GM23338 (cell line): Measurements from ENCODE around the gene AIRE. TPM values are rescaled to one million over a fixed set of nuclear protein-coding genes. Genes with fewer than 3 reads are reported as not detected.

Source experiments
- ATAC-seq: fragments of 200-7000 bp; cut with Tn5 transposase; 3 replicates; pipeline ENCODE4 v1.9.1; 2020
- DNase-seq: peaks from one replicate; pipeline ENCODE4 v3.0.0-alpha.2; 2015; ENCODE audit warnings: low spot score
- H2AFZ ChIP-seq: fragments of 200-600 bp; sonication (generic); 2 replicates; pipeline ENCODE4 v1.8.0; 2016; ENCODE audit warnings: antibody characterized with exemption, mild to moderate bottlenecking, moderate library complexity
- H3F3A ChIP-seq: fragments of 200-600 bp; sonication (generic); replicated peaks from 2 replicates; pipeline ENCODE4 v1.8.0; 2017; ENCODE audit warnings: antibody characterized with exemption, mixed run types, low read depth
- H3K27ac ChIP-seq: fragments of 200-600 bp; sonication (generic); 2 replicates; pipeline ENCODE4 v1.6.1; 2016; ENCODE audit warnings: low read depth
- H3K27me3 ChIP-seq: fragments of 200-600 bp; sonication (generic); 2 replicates; pipeline ENCODE4 v1.8.0; 2016; ENCODE audit warnings: mild to moderate bottlenecking, mixed run types, moderate library complexity; ENCODE audit not compliant: insufficient read depth
- H3K36me3 ChIP-seq: fragments of 200-600 bp; sonication (generic); 2 replicates; pipeline ENCODE4 v1.8.0; 2016; ENCODE audit warnings: mild to moderate bottlenecking; ENCODE audit not compliant: insufficient read depth
- H3K4me1 ChIP-seq: fragments of 200-600 bp; sonication (generic); 2 replicates; pipeline ENCODE4 v1.8.0; 2016; ENCODE audit warnings: mild to moderate bottlenecking, moderate library complexity; ENCODE audit not compliant: insufficient read depth
- H3K4me2 ChIP-seq: fragments of 200-600 bp; sonication (generic); 2 replicates; pipeline ENCODE4 v1.7.1; 2017; ENCODE audit warnings: mixed run types
- H3K4me3 ChIP-seq: fragments of 200-600 bp; sonication (generic); 2 replicates; pipeline ENCODE4 v1.6.1; 2016; ENCODE audit warnings: mixed run types
- H3K79me2 ChIP-seq: fragments of 200-600 bp; sonication (generic); replicated peaks from 2 replicates; pipeline ENCODE4 v1.8.0; 2017; ENCODE audit warnings: mild to moderate bottlenecking; ENCODE audit not compliant: insufficient read depth
- H3K9me2 ChIP-seq: fragments of 200-600 bp; sonication (generic); 2 replicates; pipeline ENCODE4 v1.8.0; 2017; ENCODE audit not compliant: insufficient read depth
- H4K20me1 ChIP-seq: fragments of 200-600 bp; sonication (generic); replicated peaks from 2 replicates; pipeline ENCODE4 v1.8.0; 2017; ENCODE audit warnings: mild to moderate bottlenecking; ENCODE audit not compliant: insufficient read depth
- H3K27ac Mint-ChIP-seq: 2 replicates; pipeline ENCODE4 v1.8.0; 2020; ENCODE audit warnings: inconsistent platforms, mild to moderate bottlenecking, moderate library complexity, mixed read lengths
- H3K27me3 Mint-ChIP-seq: 3 replicates; pipeline ENCODE4 v1.8.0; 2022; ENCODE audit warnings: low read depth, mild to moderate bottlenecking, moderate library complexity, mixed read lengths, inconsistent platforms; ENCODE audit not compliant: insufficient read depth, poor library complexity
- H3K36me3 Mint-ChIP-seq: 3 replicates; pipeline ENCODE4 v1.8.0; 2021; ENCODE audit warnings: low read depth, mild to moderate bottlenecking, inconsistent platforms, moderate library complexity, mixed read lengths
- H3K4me1 Mint-ChIP-seq: 3 replicates; pipeline ENCODE4 v1.8.0; 2020; ENCODE audit warnings: mild to moderate bottlenecking, inconsistent platforms, mixed read lengths
- H3K4me3 Mint-ChIP-seq: 3 replicates; pipeline ENCODE4 v1.8.0; 2021; ENCODE audit warnings: moderate library complexity, mild to moderate bottlenecking, inconsistent platforms, mixed read lengths
- H3K9me3 Mint-ChIP-seq: 3 replicates; pipeline ENCODE4 v1.8.0; 2020; ENCODE audit warnings: moderate library complexity, mild to moderate bottlenecking, inconsistent platforms, mixed read lengths
- CREB1 ChIP-seq: fragments of 250-450 bp; sonication (Bioruptor Pico); IDR thresholded peaks from 2 replicates; pipeline ENCODE4 v1.5.0; 2020; ENCODE audit warnings: low read depth, mild to moderate bottlenecking, moderate library complexity
- CTCF ChIP-seq, 2 experiments: fragments of 200-600 bp in 1 of 2; sonication (generic) in 1 of 2; conservative IDR thresholded peaks; 2 replicates each; pipeline versions ENCODE4 v1.5.1 to v1.6.1; 2016 to 2017; ENCODE audit warnings: antibody characterized with exemption in 2 of 2, low read depth in 2 of 2, mild to moderate bottlenecking in 2 of 2, moderate library complexity in 1 of 2
- ETS1 ChIP-seq: IDR thresholded peaks from 2 replicates; pipeline ENCODE4 v1.6.1; 2016; ENCODE audit warnings: antibody characterized with exemption
- EZH2 ChIP-seq: fragments of 200-600 bp; sonication (generic); IDR thresholded peaks from one replicate; pipeline ENCODE4 v1.8.0; 2017; ENCODE audit warnings: antibody characterized with exemption, mild to moderate bottlenecking, low read depth; ENCODE audit not compliant: unreplicated experiment
- EZH2phosphoT487 ChIP-seq: fragments of 200-600 bp; sonication (generic); IDR thresholded peaks from one replicate; pipeline ENCODE4 v1.8.1; 2018; ENCODE audit warnings: antibody characterized with exemption; ENCODE audit not compliant: unreplicated experiment
- JUNB ChIP-seq: IDR thresholded peaks from one replicate; pipeline ENCODE4 v1.6.1; 2016; ENCODE audit warnings: antibody characterized with exemption; ENCODE audit not compliant: unreplicated experiment
- NANOG ChIP-seq: IDR thresholded peaks from 2 replicates; pipeline ENCODE4 v1.6.1; 2016; ENCODE audit warnings: antibody characterized with exemption, borderline replicate concordance
- POLR2AphosphoS5 ChIP-seq: IDR thresholded peaks from 2 replicates; pipeline ENCODE4 v1.6.1; 2016; ENCODE audit warnings: antibody characterized with exemption, low read depth
- STAT1 ChIP-seq: IDR thresholded peaks from one replicate; pipeline ENCODE4 v1.6.1; 2016; ENCODE audit warnings: antibody characterized with exemption; ENCODE audit not compliant: unreplicated experiment
- ZNF114 ChIP-seq: fragments of 250-450 bp; sonication (Bioruptor Pico); IDR thresholded peaks from 2 replicates; pipeline ENCODE4 v1.5.0; 2020; ENCODE audit warnings: mild to moderate bottlenecking, moderate library complexity
- ZNF331 ChIP-seq: fragments of 250-450 bp; sonication (Bioruptor Pico); IDR thresholded peaks from 2 replicates; pipeline ENCODE4 v1.5.0; 2020; ENCODE audit warnings: low read depth, mild to moderate bottlenecking, moderate library complexity
- ZNF462 ChIP-seq: fragments of 250-450 bp; sonication (Bioruptor Pico); IDR thresholded peaks from 2 replicates; pipeline ENCODE4 v1.5.0; 2020; ENCODE audit warnings: mild to moderate bottlenecking, moderate library complexity
- polyA plus RNA-seq: library from polyadenylated mRNA; unstranded; fragments of >200 nt; fragmentation: Nextera tagmentation; extraction: Ambion mirVana; gene quantifications from 2 replicates; pipeline ENCODE4 v1.2.1, GENCODE V29; 2016
- total RNA-seq: library from RNA; depleted of rRNA; stranded (reverse); fragments of >200 nt; shearing (Covaris generic); gene quantifications from 2 replicates; pipeline ENCODE4 v1.2.3, GENCODE V29; 2014

Gene AIRE
- total and polyA plus RNA-seq, 2 experiments from 2014 or later = 0.10 TPM; not detected in 1

GRCh38 chr21:44261675-44262295 lies 23.9 kb upstream of the AIRE start, which contains the start of gene DNMT3L:
DNMT3L (minus strand) TSS chr21:44261897; CDS start chr21:44261259, 638 bp downstream.
- Mint-ChIP-seq H3K4me1 (peaks cover 4% of the 10 kb centered on the region; the same call in 2 of the 3 replicates), H3K9me3 (no peaks in the 10 kb centered on the region), H3K27ac (no peak within 1 kb of the TSS), H3K36me3 (no peaks in the 10 kb centered on the region), H3K27me3 (peaks cover 4% of the 10 kb centered on the region), H3K4me3 (no peak within 1 kb of the TSS)
- Histone ChIP-seq H4K20me1 (no peaks in the 10 kb centered on the region), H2AFZ (no peak within 1 kb of the TSS), H3K9me2 (no peaks in the 10 kb centered on the region), H3F3A (no peaks in the 10 kb centered on the region), H3K4me3 (no peak within 1 kb of the TSS), H3K27me3 (no peaks in the 10 kb centered on the region), H3K4me2 (no peak within 1 kb of the TSS), H3K79me2 (no peaks in the 10 kb centered on the region), H3K36me3 (no peaks in the 10 kb centered on the region), H3K27ac (no peak within 1 kb of the TSS), H3K4me1 (no peaks in the 10 kb centered on the region; the same call in 1 of the 2 replicates)
- TF ChIP-seq EZH2phosphoT487 (no peak), CTCF (conservative IDR thresholded peaks at IDR 0.05; ENCODE audit: low read depth in 2 of 2) (no peak), POLR2AphosphoS5 (no peak), EZH2 (no peak), STAT1 (no peak), NANOG (no peak), ZNF114 (CRISPR knock-in tag) (no peak), ETS1 (no peak), ZNF462 (CRISPR knock-in tag) (no peak), ZNF331 (CRISPR knock-in tag) (no peak), CREB1 (CRISPR knock-in tag) (no peak), JUNB (no peak)
- ATAC-seq (no peak), DNase-seq (no peak)
